Measurements from ENCODE around the gene FNBP1L. TPM values are rescaled to one million over a fixed set of nuclear protein-coding genes. Genes with fewer than 3 reads are reported as not detected.

The FNBP1L gene
- total RNA-seq, 1 experiment from 2014 or later, result 119 TPM

GRCh38 chr1:93442741-93443140 lies 5.2 kb upstream of the FNBP1L start:
- Histone ChIP-seq H2AK5ac (ENCODE audit: insufficient read length, low read length) (no peak overlapping the region), H3K79me2 (ENCODE audit: insufficient read depth, low read length) (no peaks in the 10 kb centered on the region), H3T11ph (ENCODE audit: low read length) (no peak overlapping the region), H3K18ac (ENCODE audit: insufficient read length, low read depth, low read length) (no peak overlapping the region), H3K4ac (ENCODE audit: low read depth, low read length) (no peak overlapping the region), H3K27ac (ENCODE audit: insufficient read length, low read depth, low read length) (no peak overlapping the region), H3K4me2 (ENCODE audit: insufficient read depth, insufficient read length, low read length) (no peak overlapping the region), H3K9me3 (ENCODE audit: control insufficient read depth, low read depth, low read length) (no peaks in the 10 kb centered on the region), H3K23me2 (ENCODE audit: insufficient read length, low read depth, low read length, poor library complexity, severe bottlenecking) (peaks cover 4% of the 10 kb centered on the region), H2BK15ac (ENCODE audit: low read depth, low read length) (no peak overlapping the region), H3K4me1 (ENCODE audit: insufficient read depth, low read length) (no peaks in the 10 kb centered on the region), H3K14ac (ENCODE audit: insufficient read depth, low read length) (no peak overlapping the region), H4K8ac (replicated peaks; ENCODE audit: insufficient read length, low read depth, low read length) (no peak overlapping the region), H4K20me1 (ENCODE audit: control insufficient read depth, insufficient read depth, insufficient read length) (no peaks in the 10 kb centered on the region), H2BK12ac (ENCODE audit: insufficient read length, low read depth, low read length) (no peak overlapping the region), H3K56ac (ENCODE audit: insufficient read length, low read depth, low read length) (no peak overlapping the region), H2AFZ (ENCODE audit: low read length) (no peak overlapping the region), H3K79me1 (ENCODE audit: insufficient read depth, low read depth, low read length, poor library complexity, severe bottlenecking) (no peaks in the 10 kb centered on the region), H3K9ac (ENCODE audit: extremely low read depth, insufficient read length, low read length) (no peak overlapping the region), H3K27me3 (ENCODE audit: insufficient read depth, low read length) (no peaks in the 10 kb centered on the region), H4K91ac (ENCODE audit: insufficient read length, low read depth, low read length) (no peak overlapping the region), H2BK120ac (ENCODE audit: low read depth, low read length, poor library complexity, severe bottlenecking) (no peak overlapping the region), H2BK20ac (ENCODE audit: low read depth, low read length, poor library complexity, severe bottlenecking) (no peak overlapping the region), H2BK5ac (ENCODE audit: insufficient read length, low read length) (no peak overlapping the region), H3K23ac (ENCODE audit: insufficient read length, low read depth, low read length) (no peak overlapping the region), H4K5ac (ENCODE audit: insufficient read length, low read depth, low read length) (no peak overlapping the region)
- H3K9me3 Mint-ChIP-seq, result no peaks in the 10 kb centered on the region; a peak in 1 of 5 replicates
- no peak for TF ChIP-seq CTCF (conservative IDR thresholded peaks at IDR 0.05)
- peaks cover 16 to 21% of the 10 kb centered on the region in 2 experiments for H3K4me1 Mint-ChIP-seq
- H3K27me3 Mint-ChIP-seq (ENCODE audit: low read depth), result no peaks in the 10 kb centered on the region
- DNase-seq, result no peak
- no peak overlapping the region for H3K27ac Mint-ChIP-seq
- no peak overlapping the region for H3K4me3 Mint-ChIP-seq
- WGBS (ENCODE audit: extremely low coverage, insufficient read length, low lambda C conversion rate), result no CpG with 5 or more reads among the region's 1 CpG
- H3K36me3 Mint-ChIP-seq (ENCODE audit: insufficient read depth in 1 of 3, low read depth in 3 of 3), result no peaks in the 10 kb centered on the region
